Measurements from ENCODE around the gene CYB561A3.

The CYB561A3 gene

GRCh38 chr11:61325649-61326414, 35.9 kb downstream of the CYB561A3 start:
- DNase-seq (ENCODE audit: low spot score): no peak

GRCh38 chr11:61315260-61315659, 46.4 kb downstream of the CYB561A3 start:
- DNase-seq (ENCODE audit: low spot score): no peak

GRCh38 chr11:61310749-61311148, 50.9 kb downstream of the CYB561A3 start:
- DNase-seq (ENCODE audit: low spot score): no peak

- DNase-seq (ENCODE audit: low spot score): no peak
Observed at GRCh38 chr11:61309739-61310138, 51.9 kb downstream of the CYB561A3 start.

- DNase-seq (ENCODE audit: low spot score): no peak
Observed at GRCh38 chr11:61309141-61309540, 52.5 kb downstream of the CYB561A3 start.

- no peak for DNase-seq (ENCODE audit: low spot score)
Observed at GRCh38 chr11:61307354-61307753, 54.3 kb downstream of the CYB561A3 start.

GRCh38 chr11:61306221-61306620, 55.5 kb downstream of the CYB561A3 start:
- DNase-seq (ENCODE audit: low spot score): no peak

GRCh38 chr11:61305417-61305816, 56.3 kb downstream of the CYB561A3 start:
- DNase-seq (ENCODE audit: low spot score): no peak

GRCh38 chr11:61303725-61304124, 58.0 kb downstream of the CYB561A3 start:
- DNase-seq (ENCODE audit: low spot score): no peak

- no peak for DNase-seq (ENCODE audit: low spot score)
Observed at GRCh38 chr11:61302550-61302949, 59.1 kb downstream of the CYB561A3 start.

All from AG08396 (cell line).